GM06990 (cell line): Measurements from ENCODE around the gene SEPTIN6.

Experiments used
- DNase-seq: peaks from one replicate; pipeline ENCODE4 v3.0.0-alpha.2; 2011; ENCODE audit not compliant: insufficient read length; ENCODE audit errors: extremely low read depth
- H3K27me3 ChIP-seq: replicated peaks from 2 replicates; pipeline ENCODE4 v1.6.0; 2011; ENCODE audit warnings: low read length; ENCODE audit not compliant: control insufficient read depth, insufficient read depth
- H3K36me3 ChIP-seq: 2 replicates; pipeline ENCODE4 v1.5.1; 2011; ENCODE audit warnings: low read length; ENCODE audit not compliant: control insufficient read depth, insufficient read depth
- H3K4me3 ChIP-seq: replicated peaks from 2 replicates; pipeline ENCODE4 v1.5.1; 2011; ENCODE audit warnings: low read depth, mild to moderate bottlenecking, control low read depth, low read length
- TF ChIP-seq, protein P1 (sequence below): IDR thresholded peaks from 2 replicates; pipeline ENCODE4 v1.5.1; 2011; ENCODE audit warnings: low read length, control low read depth, mild to moderate bottlenecking, inconsistent platforms; ENCODE audit not compliant: insufficient read depth, poor library complexity, severe bottlenecking

SEPTIN6 gene

DNA sequence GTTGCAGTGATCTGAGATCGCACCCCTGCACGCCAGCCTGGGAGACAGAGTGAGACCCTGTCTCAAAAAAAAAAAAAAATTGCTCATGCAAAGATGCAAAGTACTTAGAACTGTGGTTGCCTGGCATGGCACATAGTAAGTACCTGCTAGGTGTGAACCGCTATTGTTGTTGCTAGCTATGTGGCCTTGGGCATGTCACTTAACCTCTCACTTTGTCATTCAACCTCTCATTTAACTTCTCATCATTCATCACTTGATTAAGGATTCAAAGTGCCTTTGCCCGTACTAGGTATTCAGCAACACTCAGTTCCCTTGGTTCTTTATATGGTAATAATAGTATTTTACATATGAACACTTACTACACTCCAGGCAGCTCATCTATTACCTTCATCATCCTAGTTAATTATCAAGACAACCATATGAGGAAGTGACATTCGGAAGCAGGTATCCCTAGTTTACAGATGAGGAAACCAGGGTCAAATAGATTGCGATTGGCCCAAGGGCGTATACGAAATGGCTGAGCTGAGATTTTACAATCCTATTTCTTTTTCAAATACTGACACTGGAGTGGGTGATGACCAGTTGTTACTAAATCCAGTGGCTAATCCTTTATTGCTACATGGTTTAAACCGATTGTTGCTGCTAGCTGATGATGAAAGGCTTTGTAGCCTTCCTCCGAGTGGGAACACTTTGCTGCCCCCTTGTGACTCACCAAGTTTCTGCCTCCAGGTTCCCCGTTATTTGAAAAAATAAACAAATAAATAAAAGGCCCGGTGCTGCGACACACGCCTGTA, 36.6 kb upstream of the SEPTIN6 start:
- no peak overlapping the region for H3K4me3 ChIP-seq
- H3K27me3 ChIP-seq, result no peaks in the 10 kb centered on the region; the same call in 1 of the 2 replicates
- DNase-seq, result no peak
- no peaks in the 10 kb centered on the region for H3K36me3 ChIP-seq
- TF ChIP-seq, protein P1, sequence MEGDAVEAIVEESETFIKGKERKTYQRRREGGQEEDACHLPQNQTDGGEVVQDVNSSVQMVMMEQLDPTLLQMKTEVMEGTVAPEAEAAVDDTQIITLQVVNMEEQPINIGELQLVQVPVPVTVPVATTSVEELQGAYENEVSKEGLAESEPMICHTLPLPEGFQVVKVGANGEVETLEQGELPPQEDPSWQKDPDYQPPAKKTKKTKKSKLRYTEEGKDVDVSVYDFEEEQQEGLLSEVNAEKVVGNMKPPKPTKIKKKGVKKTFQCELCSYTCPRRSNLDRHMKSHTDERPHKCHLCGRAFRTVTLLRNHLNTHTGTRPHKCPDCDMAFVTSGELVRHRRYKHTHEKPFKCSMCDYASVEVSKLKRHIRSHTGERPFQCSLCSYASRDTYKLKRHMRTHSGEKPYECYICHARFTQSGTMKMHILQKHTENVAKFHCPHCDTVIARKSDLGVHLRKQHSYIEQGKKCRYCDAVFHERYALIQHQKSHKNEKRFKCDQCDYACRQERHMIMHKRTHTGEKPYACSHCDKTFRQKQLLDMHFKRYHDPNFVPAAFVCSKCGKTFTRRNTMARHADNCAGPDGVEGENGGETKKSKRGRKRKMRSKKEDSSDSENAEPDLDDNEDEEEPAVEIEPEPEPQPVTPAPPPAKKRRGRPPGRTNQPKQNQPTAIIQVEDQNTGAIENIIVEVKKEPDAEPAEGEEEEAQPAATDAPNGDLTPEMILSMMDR, result peak; percentile 65

DNA sequence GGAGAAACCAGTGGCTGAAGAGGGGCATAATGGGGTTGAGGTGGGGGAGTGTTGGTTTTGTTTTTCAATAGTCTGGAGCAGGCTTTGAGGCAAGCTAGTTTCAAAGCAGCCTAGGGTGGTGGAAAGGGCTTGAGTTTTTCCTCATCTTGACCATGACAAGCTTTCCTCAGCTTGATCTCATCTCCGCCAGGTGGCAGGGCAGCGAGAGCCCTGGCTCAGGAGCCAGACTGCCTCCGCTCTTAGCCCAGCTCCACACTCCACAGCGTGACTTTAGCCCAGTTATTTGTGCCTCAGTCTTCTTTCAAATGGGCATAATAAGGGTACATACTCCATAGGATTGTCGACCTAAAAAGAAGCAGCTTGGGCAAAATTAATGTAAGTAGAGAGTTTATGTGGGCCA, 35.5 kb upstream of the SEPTIN6 start:
- H3K4me3 ChIP-seq, result no peak overlapping the region
- no peak for DNase-seq
- TF ChIP-seq, protein P1, result peak; percentile 47
- H3K27me3 ChIP-seq, result no peaks in the 10 kb centered on the region; the same call in 1 of the 2 replicates
- H3K36me3 ChIP-seq, result no peaks in the 10 kb centered on the region

DNA sequence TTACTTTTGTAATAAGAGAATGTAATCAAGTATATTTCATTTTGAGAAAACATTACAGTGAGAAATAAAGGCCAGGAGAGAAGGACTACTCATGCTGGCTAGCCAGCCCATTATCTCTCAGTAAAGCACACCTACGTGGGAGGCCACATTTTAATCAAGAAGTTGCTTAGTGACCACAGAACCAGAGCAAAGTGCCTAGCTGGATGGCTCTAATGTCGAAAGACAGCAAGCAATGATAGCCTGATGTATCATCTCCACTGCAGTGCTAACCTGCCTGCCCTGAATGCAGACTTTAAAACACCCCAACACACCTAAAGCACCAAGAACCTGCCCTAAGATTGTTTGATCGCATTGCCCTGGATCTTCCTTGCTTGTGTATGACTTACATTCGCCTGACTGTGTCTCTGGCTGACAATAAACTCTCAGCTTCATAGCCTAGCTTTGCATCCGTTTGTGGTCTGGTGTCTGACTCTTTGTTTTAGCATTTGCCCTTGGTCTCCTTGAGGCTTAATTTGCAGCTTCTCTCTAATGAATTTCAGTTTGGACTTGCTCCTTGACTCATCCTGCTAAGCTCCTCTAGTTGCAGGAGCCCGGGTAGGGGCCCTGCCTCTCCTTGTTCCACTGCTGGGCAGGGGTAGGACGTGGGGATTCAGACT, 34.1 kb upstream of the SEPTIN6 start:
- no peaks in the 10 kb centered on the region for H3K36me3 ChIP-seq
- no peak overlapping the region for H3K4me3 ChIP-seq
- DNase-seq, result no peak
- TF ChIP-seq, protein P1, result no peak
- no peaks in the 10 kb centered on the region; the same call in 1 of the 2 replicates for H3K27me3 ChIP-seq

DNA sequence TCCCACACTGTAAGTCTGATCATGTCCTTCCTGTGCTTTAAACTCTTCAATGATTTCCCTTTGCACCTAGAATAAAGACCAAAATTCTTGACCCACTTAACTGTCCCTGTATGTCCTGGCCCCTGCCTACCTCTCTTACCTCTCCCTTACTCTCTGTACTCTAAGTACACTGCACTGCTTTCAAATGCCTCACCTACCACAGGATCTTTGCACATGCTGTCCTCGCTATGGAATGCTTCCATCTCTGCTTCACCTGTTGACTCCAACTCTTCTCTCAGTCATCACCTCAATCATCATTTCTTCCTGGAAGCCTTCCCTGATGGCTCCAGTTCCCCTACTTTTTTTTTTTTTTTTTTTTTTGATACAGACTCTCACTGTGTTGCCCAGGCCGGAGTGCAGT, 29.0 kb upstream of the SEPTIN6 start:
- TF ChIP-seq, protein P1, result no peak
- DNase-seq, result no peak
- Histone ChIP-seq H3K36me3 (no peaks in the 10 kb centered on the region), H3K4me3 (no peak overlapping the region), H3K27me3 (no peaks in the 10 kb centered on the region)

DNA sequence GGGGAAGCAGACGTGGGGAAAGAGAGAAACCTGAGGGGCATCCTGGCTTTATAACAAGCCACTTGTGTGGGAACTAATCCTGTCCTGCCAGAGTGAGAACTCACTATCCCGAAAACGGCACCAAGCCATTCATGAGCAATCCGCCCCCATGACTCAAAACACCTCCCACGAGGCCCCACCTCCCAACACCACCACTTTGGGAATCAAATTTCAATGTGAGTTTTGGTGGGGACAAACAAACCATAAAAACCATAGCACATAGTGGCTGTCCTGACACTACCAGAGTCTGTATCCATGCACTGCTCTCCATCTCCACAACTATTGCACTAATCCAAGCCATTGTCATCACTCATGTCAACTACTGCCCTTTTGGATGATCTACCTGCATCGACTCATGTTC, 28.5 kb upstream of the SEPTIN6 start:
- TF ChIP-seq, protein P1, result no peak
- DNase-seq, result no peak

More for the DNA sequence above, 28.5 kb upstream of the SEPTIN6 start:
- Histone ChIP-seq H3K36me3 (no peaks in the 10 kb centered on the region), H3K4me3 (no peak overlapping the region), H3K27me3 (no peaks in the 10 kb centered on the region)
